Stimulated activated CD4-positive, alpha-beta T cell treated with anti-CD3 and anti-CD28 coated beads, Interleukin-4, amount 100 ng/mL, for 24 hours (primary cell): ENCODE results near the gene KRTAP6-2.

Experiments
- DNase-seq: peaks from one replicate; pipeline ENCODE4 v3.0.0-alpha.2; 2020

KRTAP6-2 gene

DNA sequence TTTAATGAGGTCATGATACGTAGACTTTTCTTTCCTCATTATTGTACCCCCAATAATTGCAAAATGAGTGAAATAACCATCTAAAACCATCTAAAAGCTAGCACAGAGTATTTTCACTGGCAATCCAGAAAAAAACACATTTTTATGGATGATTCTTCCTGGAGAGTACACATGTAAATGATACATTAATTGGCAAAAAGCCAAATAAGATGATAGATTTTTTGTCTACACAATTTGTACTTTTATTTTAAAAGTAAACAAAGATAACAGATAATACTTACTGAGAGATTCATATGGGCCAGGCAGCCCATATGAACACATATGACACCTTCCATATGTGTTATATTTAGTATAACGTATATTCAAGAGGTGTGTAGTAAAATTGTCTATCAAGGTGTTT is 35.1 kb downstream of the KRTAP6-2 start:
- no peak for DNase-seq

DNA sequence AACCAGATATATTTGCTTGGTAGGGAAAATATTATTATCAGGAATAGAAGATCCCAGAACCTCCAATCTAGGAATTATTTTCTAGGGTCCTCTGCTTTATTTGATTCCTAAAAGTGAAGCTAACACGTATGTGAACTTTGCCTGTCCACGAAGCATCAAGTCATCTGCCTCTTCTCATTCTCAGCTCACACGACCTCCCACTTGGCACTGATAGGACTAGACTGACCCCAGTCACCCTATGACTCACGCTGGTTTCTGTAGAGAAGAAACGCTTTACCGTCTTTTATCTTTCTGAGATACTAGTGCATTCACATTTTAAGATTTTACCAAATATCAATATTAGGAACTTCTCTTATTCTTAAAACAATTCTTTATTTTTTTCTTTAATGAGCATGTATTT is 35.6 kb downstream of the KRTAP6-2 start:
- DNase-seq = no peak

DNA sequence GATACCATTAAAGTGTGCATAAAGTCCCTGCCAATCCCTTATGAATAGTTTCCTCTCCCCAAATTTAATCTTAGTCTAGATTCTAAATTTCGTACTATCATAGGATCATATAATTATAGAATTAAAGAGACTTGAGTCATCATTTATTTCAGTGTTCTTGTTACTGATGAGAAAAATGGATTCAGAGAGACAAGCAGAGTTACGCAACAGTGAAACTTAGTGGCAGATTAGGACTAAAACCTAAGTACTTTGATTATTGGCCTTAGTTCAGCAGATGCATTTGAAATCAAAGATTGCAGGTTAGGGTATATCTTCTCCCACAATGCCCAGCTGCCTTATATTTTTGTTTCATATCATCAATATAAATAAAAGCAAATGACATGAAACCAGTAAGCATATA is 36.7 kb downstream of the KRTAP6-2 start:
- no peak for DNase-seq

- no peak for DNase-seq
Observed at GRCh38 chr21:30561264-30561895, 37.3 kb downstream of the KRTAP6-2 start, which contains the start of gene KRTAP19-7. Gene KRTAP19-7, minus strand, starts transcription at chr21:30561314. Its CDS starts 25 bp downstream, at chr21:30561289.

DNA sequence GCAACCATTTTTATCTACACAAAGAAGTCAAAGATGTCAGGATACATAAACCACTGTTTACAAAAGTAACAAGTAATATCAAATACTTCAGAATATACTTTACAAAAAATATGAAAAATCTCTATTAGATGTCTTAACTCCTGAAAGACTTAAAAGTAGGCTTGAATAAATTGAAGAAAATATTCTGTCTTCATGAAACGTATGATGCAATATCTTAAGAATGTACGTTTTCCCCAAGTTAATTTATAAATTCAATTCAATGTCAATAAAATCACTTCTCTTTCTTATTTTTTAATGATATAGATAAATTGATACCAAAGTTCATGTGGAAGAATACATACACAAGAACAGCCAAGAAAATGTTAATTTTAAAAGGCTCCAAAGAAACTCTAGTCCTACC is 43.6 kb downstream of the KRTAP6-2 start:
- DNase-seq = no peak

DNA sequence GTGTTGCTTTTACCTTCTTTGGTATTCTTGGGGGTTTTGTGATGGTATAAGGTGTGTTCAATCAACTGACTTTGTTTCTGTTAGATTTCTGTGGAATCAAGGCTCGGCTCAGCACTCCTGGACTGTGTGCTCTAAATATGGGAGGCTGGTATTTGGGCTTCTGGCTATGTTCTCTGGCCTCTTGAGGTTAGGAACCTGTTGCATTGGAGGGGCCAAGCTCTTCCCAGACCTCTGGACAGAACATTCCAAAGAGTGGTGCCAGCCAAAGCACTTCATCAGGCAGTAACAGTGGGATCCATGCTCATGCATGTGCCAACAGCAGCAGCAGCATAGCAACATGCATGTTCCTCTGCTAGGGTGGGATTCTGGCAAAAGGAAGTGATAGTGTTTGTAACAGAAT is 45.9 kb downstream of the KRTAP6-2 start:
- DNase-seq = no peak
